Muscle layer of colon (tissue), 2 donors: ENCODE measurements around the gene VSIG10L2.
"Not testable (repeated sequence)": the region's sequence is repeated elsewhere in the genome, so short reads cannot be mapped to it uniquely, and the experiment has no call there.

Experiments
- H3K27ac ChIP-seq: one replicate; pipeline ENCODE4 v1.7.0; 2013; ENCODE audit warnings: low read depth, mild to moderate bottlenecking, low read length, moderate library complexity
- H3K27me3 ChIP-seq, 2 donors: one replicate each; pipeline ENCODE4 v1.7.0; 2013; ENCODE audit warnings: low read length in 2 of 2, mild to moderate bottlenecking in 2 of 2; ENCODE audit not compliant: insufficient read depth in 2 of 2, control insufficient read depth in 1 of 2
- H3K36me3 ChIP-seq: one replicate; pipeline ENCODE4 v1.7.0; 2013; ENCODE audit warnings: mild to moderate bottlenecking, low read length; ENCODE audit not compliant: insufficient read depth
- H3K4me1 ChIP-seq: one replicate; pipeline ENCODE4 v1.7.0; 2013; ENCODE audit warnings: mild to moderate bottlenecking, low read length; ENCODE audit not compliant: insufficient read depth
- H3K4me3 ChIP-seq, 2 donors: one replicate each; pipeline ENCODE4 v1.7.0; 2013; ENCODE audit warnings: low read length in 2 of 2, low read depth in 1 of 2, mild to moderate bottlenecking in 1 of 2, moderate library complexity in 1 of 2
- H3K9ac ChIP-seq: one replicate; pipeline ENCODE4 v1.7.0; 2013; ENCODE audit warnings: low read length
- H3K9me3 ChIP-seq: one replicate; pipeline ENCODE4 v1.7.0; 2013; ENCODE audit warnings: mild to moderate bottlenecking, low read length
- donor health status: abdominal sarcoma.
- donor health status: Adenocarcinoma of cecum.

Gene VSIG10L2

GRCh38 chr11:125976156-125976555 is 30.3 kb downstream of the VSIG10L2 start:
- H3K4me3 ChIP-seq = no peak overlapping the region
- no peaks in the 10 kb centered on the region for H3K9me3 ChIP-seq
- H3K36me3 ChIP-seq = peaks cover 24% of the 10 kb centered on the region
- no peaks in the 10 kb centered on the region for H3K4me1 ChIP-seq
- H3K27ac ChIP-seq = no peak overlapping the region
- H3K27me3 ChIP-seq = no peaks in the 10 kb centered on the region
- no peak overlapping the region for H3K9ac ChIP-seq

- H3K4me3 ChIP-seq = no peak overlapping the region
- no peaks in the 10 kb centered on the region for H3K9me3 ChIP-seq
- peaks cover 29% of the 10 kb centered on the region for H3K36me3 ChIP-seq
- no peaks in the 10 kb centered on the region for H3K27me3 ChIP-seq
- H3K9ac ChIP-seq = no peak overlapping the region
- H3K4me1 ChIP-seq = no peaks in the 10 kb centered on the region
- no peak overlapping the region for H3K27ac ChIP-seq
These were observed 31.5 kb downstream of the VSIG10L2 start for GRCh38 chr11:125977333-125977732.

DNA sequence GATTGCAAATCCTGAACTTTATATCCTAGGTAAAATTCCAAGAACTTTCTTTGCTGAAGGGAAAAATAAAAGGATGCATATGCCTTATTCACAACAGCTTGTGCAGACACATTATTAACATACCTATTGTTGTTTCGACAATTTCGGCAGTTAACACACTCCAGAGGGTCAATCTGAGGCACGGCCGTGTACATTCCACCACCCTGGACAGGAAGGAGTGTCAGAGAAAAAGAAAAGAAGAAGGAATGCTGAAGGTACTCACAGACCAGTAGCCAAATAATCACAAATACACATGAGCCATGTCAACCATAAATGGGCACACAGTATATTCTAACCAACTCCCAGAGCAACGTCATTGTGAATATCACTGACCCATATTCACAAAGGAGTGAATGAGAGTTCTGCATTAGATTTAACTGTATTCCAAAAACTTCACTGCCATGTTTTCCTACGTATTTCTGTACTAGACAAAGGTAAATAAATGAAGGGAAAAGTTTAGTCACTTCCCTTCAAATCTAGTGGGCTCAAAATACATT is 32.4 kb downstream of the VSIG10L2 start:
- H3K9ac ChIP-seq = no peak overlapping the region
- no peaks in the 10 kb centered on the region for H3K9me3 ChIP-seq
- H3K4me3 ChIP-seq = no peak overlapping the region
- H3K36me3 ChIP-seq = peaks cover 38% of the 10 kb centered on the region
- no peaks in the 10 kb centered on the region for H3K27me3 ChIP-seq
- H3K4me1 ChIP-seq = no peaks in the 10 kb centered on the region
- no peak overlapping the region for H3K27ac ChIP-seq

DNA sequence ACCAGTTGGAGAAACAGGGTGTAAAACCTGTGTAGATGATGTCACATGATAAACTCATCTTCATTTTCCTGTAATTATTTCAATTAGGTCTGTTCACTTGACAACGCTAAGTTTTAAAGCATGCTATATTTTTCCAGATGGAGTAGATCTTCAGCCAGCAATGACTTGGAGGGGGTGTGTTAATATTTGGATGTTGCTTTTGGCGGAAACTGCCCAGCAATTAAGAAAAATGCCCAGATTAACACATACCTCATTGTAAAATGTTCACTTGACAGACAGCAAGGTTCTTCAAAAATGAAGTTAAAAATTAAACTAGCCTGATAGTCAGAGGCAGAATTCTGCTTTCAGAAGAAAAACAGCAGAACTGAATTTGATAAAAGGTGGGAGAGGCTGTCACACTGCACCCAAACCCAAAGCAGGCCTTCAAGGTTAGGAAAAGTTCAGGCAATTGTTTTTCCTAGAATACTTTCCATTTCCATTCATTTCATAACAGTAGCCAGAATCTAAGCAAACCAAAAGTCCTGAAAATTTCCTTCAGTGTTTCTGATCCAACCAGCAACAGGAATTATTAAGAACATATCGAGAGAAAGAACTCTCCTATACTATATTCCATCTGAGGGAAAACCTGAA is 33.0 kb downstream of the VSIG10L2 start:
- H3K9ac ChIP-seq = no peak overlapping the region
- H3K4me3 ChIP-seq = no peak overlapping the region
- H3K9me3 ChIP-seq = no peaks in the 10 kb centered on the region
- no peak overlapping the region for H3K27ac ChIP-seq
- no peaks in the 10 kb centered on the region for H3K4me1 ChIP-seq
- H3K36me3 ChIP-seq = peaks cover 44% of the 10 kb centered on the region
- H3K27me3 ChIP-seq = no peaks in the 10 kb centered on the region

- no peak overlapping the region for H3K9ac ChIP-seq
- no peaks in the 10 kb centered on the region for H3K27me3 ChIP-seq
- no peaks in the 10 kb centered on the region for H3K9me3 ChIP-seq
- H3K4me3 ChIP-seq = no peak overlapping the region
- H3K36me3 ChIP-seq = peaks cover 47% of the 10 kb centered on the region
- H3K27ac ChIP-seq = no peak overlapping the region
- H3K4me1 ChIP-seq = no peaks in the 10 kb centered on the region
These were observed 33.7 kb downstream of the VSIG10L2 start for GRCh38 chr11:125979511-125979910.

DNA sequence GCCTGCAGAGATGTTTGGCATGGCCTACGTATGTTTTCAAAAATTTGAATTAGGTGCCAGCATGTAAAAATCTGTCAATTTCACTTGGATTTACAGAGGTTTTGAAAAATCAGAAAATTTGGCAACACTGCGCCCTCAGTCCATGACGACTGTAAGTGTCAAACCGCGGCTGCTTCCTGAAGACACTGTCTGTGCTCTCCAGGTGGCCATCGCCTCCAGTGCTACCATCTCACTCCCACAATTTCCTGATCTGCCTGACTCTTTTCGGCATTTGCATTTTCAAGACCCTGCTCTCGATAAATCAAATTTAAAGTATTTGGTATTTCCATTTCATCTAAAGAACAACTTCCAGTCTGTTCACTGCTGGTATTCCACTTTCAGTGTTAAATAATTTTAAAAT is 34.6 kb downstream of the VSIG10L2 start:
- Histone ChIP-seq H3K27ac (no peak overlapping the region), H3K4me3 (no peak overlapping the region), H3K36me3 (peaks cover 47% of the 10 kb centered on the region), H3K9ac (no peak overlapping the region), H3K27me3 (no peaks in the 10 kb centered on the region), H3K4me1 (no peaks in the 10 kb centered on the region), H3K9me3 (no peaks in the 10 kb centered on the region)

DNA sequence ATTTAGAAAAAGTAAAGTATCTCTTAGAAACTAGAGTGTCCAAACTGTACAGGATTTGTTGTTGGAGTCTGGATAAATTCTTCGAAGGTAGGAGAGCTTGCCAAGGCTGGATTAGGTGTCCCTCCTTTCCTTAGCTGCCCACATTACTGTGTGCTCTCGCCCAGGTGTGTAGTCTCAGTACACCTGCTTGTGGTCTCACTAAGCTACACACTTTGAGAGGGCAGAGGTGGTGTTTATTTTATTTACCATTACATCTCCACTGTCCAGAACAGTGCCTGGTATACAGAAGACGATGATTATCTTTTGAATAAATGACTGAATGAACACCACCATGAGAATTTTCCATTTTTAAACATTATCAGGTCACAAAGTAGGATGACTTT is 36.5 kb downstream of the VSIG10L2 start:
- Histone ChIP-seq H3K9me3 (no peaks in the 10 kb centered on the region), H3K27ac (no peak overlapping the region), H3K9ac (no peak overlapping the region), H3K27me3 (no peaks in the 10 kb centered on the region), H3K36me3 (peaks cover 34% of the 10 kb centered on the region), H3K4me1 (no peaks in the 10 kb centered on the region), H3K4me3 (no peak overlapping the region)

DNA sequence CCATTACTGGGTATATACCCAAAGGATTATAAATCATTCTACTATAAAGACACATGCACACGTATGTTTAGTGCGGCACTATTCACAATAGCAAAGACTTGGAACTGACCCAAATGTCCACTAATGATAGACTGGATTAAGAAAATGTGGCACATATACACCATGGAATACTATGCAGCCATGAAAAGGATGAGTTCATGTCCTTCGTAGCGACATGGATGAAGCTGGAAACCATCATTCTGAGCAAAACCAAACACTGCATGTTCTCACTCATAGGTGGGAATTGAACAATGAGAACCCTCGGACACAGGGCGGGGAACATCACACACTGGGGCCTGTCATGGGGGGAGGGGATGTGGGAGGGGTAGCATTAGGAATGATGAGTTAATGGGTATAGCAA is 40.1 kb downstream of the VSIG10L2 start:
- not testable (repeated sequence) for H3K9ac ChIP-seq, H3K27me3 ChIP-seq, H3K27ac ChIP-seq, H3K4me3 ChIP-seq, H3K9me3 ChIP-seq, H3K4me1 ChIP-seq
- peaks cover 39% of the 10 kb centered on the region for H3K36me3 ChIP-seq

- H3K4me1 ChIP-seq = no peaks in the 10 kb centered on the region
- no peak overlapping the region for H3K27ac ChIP-seq
- no peaks in the 10 kb centered on the region for H3K27me3 ChIP-seq
- no peak overlapping the region for H3K4me3 ChIP-seq
- no peaks in the 10 kb centered on the region for H3K9me3 ChIP-seq
- peaks cover 34% of the 10 kb centered on the region for H3K36me3 ChIP-seq
- no peak overlapping the region for H3K9ac ChIP-seq
These were observed 41.3 kb downstream of the VSIG10L2 start for GRCh38 chr11:125987066-125987641.

- Histone ChIP-seq H3K27me3 (no peaks in the 10 kb centered on the region), H3K4me1 (no peaks in the 10 kb centered on the region), H3K4me3 (no peak overlapping the region), H3K9me3 (no peaks in the 10 kb centered on the region), H3K36me3 (peaks cover 39% of the 10 kb centered on the region), H3K27ac (no peak overlapping the region), H3K9ac (no peak overlapping the region)
These were observed 44.4 kb downstream of the VSIG10L2 start for GRCh38 chr11:125990244-125990643.

DNA sequence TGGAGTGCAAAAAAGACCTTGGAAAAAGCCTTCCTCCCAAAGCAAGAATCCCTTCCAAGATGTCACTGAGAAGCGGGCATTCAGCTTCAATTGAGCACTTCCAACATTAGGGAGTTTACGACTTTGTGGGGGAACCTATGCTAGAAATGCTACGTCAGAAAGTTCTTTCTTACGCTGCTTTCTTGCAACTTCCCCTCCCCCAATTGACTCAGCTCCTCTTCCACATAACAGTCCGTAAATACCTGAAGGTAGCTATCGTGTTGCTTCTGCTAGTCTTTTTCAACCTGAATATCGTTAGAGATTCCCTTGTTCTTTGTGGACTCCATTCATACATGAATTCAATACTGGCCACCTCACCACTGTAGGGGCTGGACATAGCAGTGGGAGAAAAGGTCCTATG is 47.0 kb downstream of the VSIG10L2 start:
- Histone ChIP-seq H3K9me3 (no peaks in the 10 kb centered on the region), H3K27ac (no peak overlapping the region), H3K36me3 (peaks cover 48% of the 10 kb centered on the region), H3K27me3 (no peaks in the 10 kb centered on the region), H3K4me3 (no peak overlapping the region), H3K4me1 (no peaks in the 10 kb centered on the region), H3K9ac (no peak overlapping the region)

DNA sequence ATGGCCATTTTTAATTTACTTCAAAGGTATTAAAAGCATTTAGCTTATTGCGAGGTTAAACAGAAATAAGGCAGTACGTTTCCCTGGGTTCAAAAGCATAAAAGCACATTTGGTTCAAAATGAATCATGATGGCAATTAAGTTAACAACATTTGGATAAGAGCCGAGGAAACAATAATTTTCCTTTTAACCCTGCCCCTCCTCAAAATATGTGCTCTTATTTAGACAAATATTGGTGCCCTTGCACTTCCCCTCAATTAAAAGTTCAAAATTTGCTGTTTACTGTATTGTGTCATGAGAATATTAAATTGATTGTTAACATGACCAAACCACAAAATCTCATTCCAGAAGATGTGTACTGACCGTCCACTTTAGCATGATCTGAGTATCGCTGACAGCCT is 48.7 kb downstream of the VSIG10L2 start:
- Histone ChIP-seq H3K9me3 (no peaks in the 10 kb centered on the region), H3K27ac (no peak overlapping the region), H3K4me1 (no peaks in the 10 kb centered on the region), H3K27me3 (no peaks in the 10 kb centered on the region), H3K4me3 (no peak overlapping the region), H3K9ac (no peak overlapping the region), H3K36me3 (peaks cover 55% of the 10 kb centered on the region)
